ENCODE measurements around the gene ATP6V1B1.
A peak's percentile ranks its signal among the peaks of the same experiment; 100 is the strongest.

The ATP6V1B1 gene

GRCh38 chr2:70935468-70936164 lies at the start of gene ATP6V1B1:
ATP6V1B1 (plus strand) TSS chr2:70935900; CDS start chr2:70935955, 55 bp downstream.
- peak; percentile 34 for DNase-seq (ENCODE audit: low spot score)

DNA sequence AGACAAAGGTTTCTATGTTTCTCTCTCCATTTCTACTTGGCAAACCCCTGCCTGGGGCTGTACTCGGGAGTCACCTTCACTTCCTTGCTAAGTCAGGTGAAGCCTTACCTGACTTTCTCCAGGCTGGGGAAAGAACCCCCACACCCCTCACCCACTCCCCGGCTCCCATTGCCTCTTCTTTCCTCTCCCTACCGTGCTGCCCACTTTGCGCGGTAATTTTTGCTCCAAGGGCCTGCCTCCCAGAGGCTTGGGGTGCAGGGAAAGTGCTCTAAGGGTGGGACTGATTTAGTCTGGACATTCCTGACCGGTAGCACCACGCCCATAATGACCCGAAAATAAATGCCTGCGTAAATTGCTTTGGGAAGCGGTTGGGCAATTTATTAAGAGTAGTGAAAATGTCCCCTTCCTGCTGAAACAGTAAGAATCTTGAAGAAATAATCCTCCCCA lies 49.1 kb upstream of the ATP6V1B1 start:
- DNase-seq (ENCODE audit: low spot score) = no peak

DNA sequence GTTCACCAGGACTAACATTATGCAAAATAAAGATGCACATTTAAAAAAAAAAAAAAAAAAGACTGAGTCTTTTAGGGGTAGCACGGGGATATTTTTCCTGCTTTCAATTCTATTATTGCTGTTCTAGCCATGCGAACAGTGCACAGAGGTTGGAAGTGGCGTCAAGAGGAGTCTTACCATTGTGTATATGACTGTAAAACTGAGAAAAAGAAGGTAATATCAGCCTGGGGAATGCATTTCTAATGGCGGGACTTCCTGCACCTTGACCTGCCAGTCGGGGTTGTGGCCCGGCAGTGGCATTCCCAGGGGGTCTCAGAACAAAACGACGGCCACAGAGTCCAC lies 48.5 kb upstream of the ATP6V1B1 start:
- DNase-seq (ENCODE audit: low spot score) = no peak

DNA sequence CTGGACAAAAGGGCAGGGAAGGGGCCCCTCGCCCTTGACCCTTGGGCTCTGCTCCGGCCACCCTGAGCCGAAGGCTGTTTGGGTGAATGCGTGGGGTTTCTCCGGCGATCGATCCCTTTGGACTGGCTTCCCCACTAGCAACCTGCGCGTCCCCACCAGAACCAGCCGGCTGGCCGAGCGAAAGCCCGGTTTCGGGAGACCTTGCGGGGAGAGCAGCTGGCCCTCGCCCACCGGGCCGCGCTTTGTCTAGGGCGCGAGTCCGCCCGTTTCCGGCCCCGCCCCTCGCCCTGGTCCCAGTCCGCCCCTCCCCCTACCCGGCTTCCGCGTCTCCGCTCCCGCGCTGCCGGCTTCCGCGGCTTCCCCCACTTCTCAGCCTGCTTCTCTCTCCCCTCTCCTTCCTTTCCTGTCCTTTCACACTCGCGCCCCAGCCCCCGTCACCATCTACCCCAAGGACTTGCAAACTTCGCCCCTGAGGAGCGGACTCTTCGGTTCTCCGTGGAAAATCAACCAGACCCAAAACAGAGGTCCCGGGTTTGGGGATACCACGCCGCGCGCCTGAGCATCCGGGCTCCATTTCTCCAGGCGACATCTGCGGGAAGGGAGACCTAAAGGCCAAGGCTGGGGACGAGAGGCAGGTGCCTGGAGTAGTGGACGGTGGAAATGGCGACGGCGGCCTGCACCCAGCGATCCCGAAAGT lies 48.0 kb upstream of the ATP6V1B1 start:
- peak; percentile 89 for DNase-seq (ENCODE audit: low spot score)

DNA sequence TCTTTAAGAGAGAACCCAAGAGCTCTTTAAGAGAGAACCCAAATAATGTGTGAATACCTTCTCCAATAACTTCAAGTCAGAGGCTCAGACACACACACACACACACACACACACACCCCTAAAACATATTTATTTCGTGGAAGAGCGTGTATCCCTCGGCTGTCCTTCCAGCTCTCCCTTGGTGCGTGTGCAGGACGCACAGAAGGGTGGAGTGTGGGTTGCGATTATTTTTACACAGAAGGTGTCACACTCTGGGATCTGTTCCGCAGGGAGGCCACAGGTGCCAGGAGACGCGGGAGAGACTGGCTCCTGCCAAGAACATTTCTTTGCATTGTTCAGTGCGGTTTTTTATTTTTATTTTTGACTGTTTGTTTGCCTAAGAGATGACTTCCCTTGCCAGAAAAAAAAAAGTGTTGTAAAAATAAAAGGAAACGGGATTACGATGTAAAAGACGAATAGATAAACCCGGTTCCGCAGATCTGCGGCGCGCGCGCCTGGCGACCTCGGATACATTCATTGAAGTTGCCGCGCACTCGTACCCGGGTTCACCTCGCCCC lies 47.3 kb upstream of the ATP6V1B1 start:
- DNase-seq (ENCODE audit: low spot score) = no peak

- DNase-seq (ENCODE audit: low spot score) = no peak
Observed at GRCh38 chr2:70888923-70889715, 46.6 kb upstream of the ATP6V1B1 start.

- DNase-seq (ENCODE audit: low spot score) = no peak
Observed at GRCh38 chr2:70889716-70890037, 46.0 kb upstream of the ATP6V1B1 start.

DNA sequence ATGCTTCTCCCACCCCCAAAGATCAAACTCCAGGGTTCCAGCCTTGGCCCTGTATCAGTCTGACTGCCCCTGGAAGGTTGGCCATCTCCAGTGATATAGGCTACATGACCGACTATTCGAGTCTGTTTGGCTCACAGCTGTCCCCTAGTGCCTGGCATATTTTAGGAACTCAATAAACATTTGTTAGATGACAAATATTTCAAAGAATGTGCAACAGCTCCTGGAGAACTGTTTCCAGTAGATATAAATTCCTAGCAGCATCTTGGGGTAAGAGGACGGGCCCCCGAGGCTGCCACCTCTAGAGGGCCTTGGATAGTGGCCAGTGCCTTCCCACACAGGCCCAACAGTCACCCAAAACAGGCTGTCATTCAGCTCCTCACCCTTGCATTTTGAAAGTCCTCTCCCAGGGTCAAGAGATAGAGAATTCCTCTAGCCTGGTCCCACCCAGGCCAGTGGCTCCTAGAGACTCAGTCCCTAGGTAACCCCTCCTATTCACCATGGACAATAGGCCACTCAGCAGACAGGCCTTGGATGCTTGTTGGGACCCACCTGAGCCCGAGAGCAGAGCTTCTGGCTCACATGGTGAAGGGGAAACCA lies 45.1 kb upstream of the ATP6V1B1 start:
- no peak for DNase-seq (ENCODE audit: low spot score)

DNA sequence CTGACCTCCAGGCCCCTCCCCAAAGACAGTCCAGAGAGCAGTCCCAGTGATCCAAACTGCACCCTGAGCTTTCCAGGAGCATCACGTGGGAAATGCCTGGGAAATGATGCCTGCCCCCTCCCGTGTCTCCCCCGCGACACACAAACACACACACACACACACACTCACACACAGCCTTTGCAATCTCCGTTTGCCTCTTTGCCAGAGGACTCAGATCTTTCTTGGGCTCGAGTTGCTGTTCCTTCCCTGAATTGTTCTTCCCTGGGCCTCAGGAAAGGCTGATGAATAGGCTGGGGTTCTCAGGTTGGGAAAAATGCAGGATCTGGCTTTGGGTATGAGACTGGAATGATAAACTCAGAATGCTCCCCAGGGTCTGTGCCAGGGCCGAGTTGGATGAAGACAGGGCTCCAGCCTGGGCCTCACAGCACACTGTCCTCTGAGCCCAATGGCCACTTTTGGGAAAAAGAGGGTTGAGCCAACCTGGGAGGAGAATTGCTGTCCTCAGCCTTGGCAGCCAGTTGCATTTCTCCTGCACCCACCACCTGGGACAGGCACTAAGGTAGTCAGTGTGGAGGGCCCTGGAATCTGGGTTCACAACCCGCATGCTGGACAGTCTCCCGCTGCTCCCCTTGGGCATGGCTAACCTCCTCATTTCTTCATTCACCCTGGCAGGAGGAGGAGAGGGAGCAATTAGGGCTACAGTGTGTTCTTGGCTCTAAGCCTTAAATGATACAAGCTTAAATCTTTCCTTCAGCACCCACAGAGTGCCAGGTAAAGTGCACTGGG lies 43.9 kb upstream of the ATP6V1B1 start:
- DNase-seq (ENCODE audit: low spot score) = no peak

DNA sequence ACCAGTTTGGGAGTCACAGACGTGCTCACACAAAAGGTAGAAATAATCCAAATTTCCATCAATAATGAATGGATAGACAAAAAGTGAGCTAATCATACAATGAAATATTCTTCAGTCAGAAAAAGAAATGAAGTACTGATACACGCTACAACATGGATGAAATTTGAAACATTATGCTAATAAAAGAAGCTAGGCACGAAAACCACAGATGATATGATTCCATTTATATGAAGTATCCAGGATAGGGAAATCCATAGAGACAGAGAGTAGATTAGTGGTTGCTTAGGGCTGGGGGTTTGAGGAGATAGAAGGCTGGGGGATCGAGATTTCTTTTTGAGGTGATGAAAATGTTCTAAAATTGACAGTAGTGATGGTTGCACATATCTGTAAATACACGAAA lies 43.0 kb upstream of the ATP6V1B1 start:
- DNase-seq (ENCODE audit: low spot score) = no peak

GRCh38 chr2:70893186-70893585 lies 42.5 kb upstream of the ATP6V1B1 start:
- no peak for DNase-seq (ENCODE audit: low spot score)

- DNase-seq (ENCODE audit: low spot score) = no peak
Observed at GRCh38 chr2:70894765-70895164, 40.9 kb upstream of the ATP6V1B1 start.

DNA sequence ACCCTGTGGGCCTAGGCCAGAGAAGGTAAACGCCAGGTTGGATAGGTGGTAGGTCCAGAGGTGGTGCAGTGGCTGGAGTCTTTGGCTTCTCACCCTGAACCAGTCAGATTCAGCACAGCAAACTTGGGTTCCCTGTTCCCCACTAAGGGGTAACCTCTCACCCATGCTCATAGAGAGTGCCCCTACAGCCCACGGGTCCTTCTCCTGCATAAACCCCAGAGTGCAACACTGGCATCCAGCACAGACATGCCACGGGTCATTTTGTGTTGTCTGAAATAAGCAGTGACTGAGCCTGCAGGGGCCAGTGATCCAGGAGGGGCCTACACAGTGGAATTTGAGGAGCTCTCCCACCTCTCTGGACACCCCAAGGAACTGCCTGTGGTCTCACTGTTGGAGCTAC lies 40.5 kb upstream of the ATP6V1B1 start:
- DNase-seq (ENCODE audit: low spot score) = no peak

- no peak for DNase-seq (ENCODE audit: low spot score)
Observed at GRCh38 chr2:70895998-70896764, 39.5 kb upstream of the ATP6V1B1 start.

DNA sequence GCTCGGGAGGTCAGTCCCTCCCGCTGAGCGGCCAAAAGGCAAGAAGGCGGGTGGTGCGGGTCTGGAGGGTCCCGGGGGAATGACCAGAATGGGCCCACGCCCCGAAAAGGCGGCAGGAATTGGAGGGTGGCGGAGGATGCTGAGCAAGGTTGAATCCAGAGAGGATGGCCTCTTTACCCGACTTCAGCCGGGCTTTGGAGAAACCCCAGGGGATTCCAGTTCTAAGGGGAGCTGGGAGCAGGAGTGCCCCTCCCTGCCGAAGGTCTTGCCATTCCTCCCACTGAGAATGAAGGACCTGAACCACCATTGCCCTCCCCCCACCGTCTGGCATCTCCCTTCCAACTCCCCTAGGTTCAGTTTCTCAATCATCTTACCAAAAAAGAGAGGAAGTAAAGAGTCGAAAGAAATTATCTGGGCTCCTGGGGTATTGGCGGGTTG lies 38.9 kb upstream of the ATP6V1B1 start:
- no peak for DNase-seq (ENCODE audit: low spot score)

- DNase-seq (ENCODE audit: low spot score) = no peak
Observed at GRCh38 chr2:70897203-70897976, 38.3 kb upstream of the ATP6V1B1 start.

GRCh38 chr2:70897977-70898226 lies 37.8 kb upstream of the ATP6V1B1 start:
- DNase-seq (ENCODE audit: low spot score) = no peak

GRCh38 chr2:70898363-70899240 lies 37.1 kb upstream of the ATP6V1B1 start:
- DNase-seq (ENCODE audit: low spot score) = no peak
